Natural killer cell (primary cell): Measurements from ENCODE around the gene DOCK2. TPM values are rescaled to one million over a fixed set of nuclear protein-coding genes. Genes with fewer than 3 reads are reported as not detected.

Source experiments
- ATAC-seq, 3 donors: fragments of 150-1000 bp in 2 of 3; fragments of 200-7000 bp in 1 of 3; cut with Tn5 transposase; 1 replicate in 1 of 3; 2 replicates in 2 of 3; pipeline ENCODE4 v1.10.0; 2021; ENCODE audit warnings: mild to moderate bottlenecking in 2 of 3, moderate library complexity in 2 of 3
- DNase-seq, 2 donors: peaks; one replicate each; pipeline versions ENCODE4 v3.0.0 to v3.0.0-alpha.2; 2013 to 2021; ENCODE audit warnings: mixed read lengths in 1 of 2
- H3K27ac ChIP-seq: one replicate; pipeline ENCODE4 v1.5.1; 2013; ENCODE audit warnings: mild to moderate bottlenecking, low read length
- H3K27me3 ChIP-seq: one replicate; pipeline ENCODE4 v1.6.1; 2013; ENCODE audit warnings: low read length; ENCODE audit not compliant: control insufficient read depth, insufficient read depth
- H3K36me3 ChIP-seq: one replicate; pipeline ENCODE4 v1.6.1; 2013; ENCODE audit warnings: low read length; ENCODE audit not compliant: control insufficient read depth, insufficient read depth
- H3K4me1 ChIP-seq: one replicate; pipeline ENCODE4 v1.6.1; 2013; ENCODE audit warnings: low read length; ENCODE audit not compliant: control insufficient read depth, insufficient read depth
- H3K4me3 ChIP-seq: one replicate; pipeline ENCODE4 v1.5.1; 2013; ENCODE audit warnings: low read length
- H3K9me3 ChIP-seq: one replicate; pipeline ENCODE4 v1.6.1; 2013; ENCODE audit warnings: low read length; ENCODE audit not compliant: control insufficient read depth, insufficient read depth
- H3K27ac Mint-ChIP-seq, 2 donors: one replicate each; pipeline ENCODE4 v1.8.0; 2022; ENCODE audit warnings: mild to moderate bottlenecking in 2 of 2, mixed read lengths in 2 of 2, moderate library complexity in 1 of 2
- H3K27me3 Mint-ChIP-seq, 2 donors: one replicate each; pipeline ENCODE4 v1.8.0; 2022; ENCODE audit warnings: low read depth in 2 of 2, mixed read lengths in 2 of 2
- H3K36me3 Mint-ChIP-seq: one replicate; pipeline ENCODE4 v1.8.0; 2022; ENCODE audit warnings: mixed read lengths
- H3K4me1 Mint-ChIP-seq, 2 donors: one replicate each; pipeline ENCODE4 v1.8.0; 2022; ENCODE audit warnings: mixed read lengths in 2 of 2
- H3K4me3 Mint-ChIP-seq: one replicate; pipeline ENCODE4 v1.8.0; 2022; ENCODE audit warnings: mild to moderate bottlenecking, moderate library complexity, mixed read lengths
- H3K9me3 Mint-ChIP-seq, 2 donors: one replicate each; pipeline ENCODE4 v1.8.0; 2022; ENCODE audit warnings: mixed read lengths in 2 of 2
- WGBS: methylation state at CpG from one replicate; pipeline ENCODE4 v1.1.7; 2013; ENCODE audit warnings: missing lambda C conversion rate; ENCODE audit not compliant: insufficient coverage; 5-methylcytosine and 5-hydroxymethylcytosine counted together
- intact Hi-C: fragments of 100-400 bp; cut with micrococcal nuclease; formaldehyde crosslinking; loops from one replicate; pipeline ENCODE4 v1.14.2; 2022
- total RNA-seq, 4 donors: library from RNA; stranded (reverse); fragments of 120-200 nt in 1 of 4; gene quantifications; one replicate each; pipeline versions ENCODE4 v1.2.3 to v1.2.4, GENCODE V29; 2013 to 2022
- TF ChIP-seq, protein P1 (sequence below): fragments of 200-600 bp; IDR thresholded peaks from one replicate; pipeline ENCODE4 v1.8.0; 2022; ENCODE audit warnings: antibody characterized with exemption

DOCK2 gene
- total RNA-seq, 3 donors from 2014 or later (not counting 1 experiment from before 2014, with no cell fraction given), result 317 to 361 (median 320) TPM

DNA sequence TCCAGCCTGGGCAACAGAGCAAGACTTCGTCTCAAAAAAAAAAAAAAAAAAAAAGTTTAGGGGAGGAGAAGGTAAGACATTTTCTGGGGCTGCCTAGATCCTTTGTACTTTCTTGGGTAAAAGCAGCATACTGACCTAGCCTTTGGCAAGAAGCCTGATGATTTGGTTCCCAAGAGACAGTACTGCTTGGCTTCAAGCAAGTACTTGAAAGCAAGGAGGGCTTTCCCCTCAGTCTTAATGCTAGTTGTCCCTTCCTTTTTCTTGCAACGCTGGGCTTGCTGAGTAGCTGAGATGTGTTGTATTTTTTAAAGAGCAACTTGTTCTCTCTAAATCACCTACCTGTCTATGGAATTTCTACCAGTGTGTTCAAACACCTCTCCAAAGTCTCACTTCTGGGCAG is 267.0 kb downstream of the DOCK2 start:
- intact Hi-C loops, result no loop called here
- Mint-ChIP-seq H3K9me3 (no peaks in the 10 kb centered on the region), H3K27ac (no peak overlapping the region), H3K36me3 (no peaks in the 10 kb centered on the region), H3K27me3 (no peaks in the 10 kb centered on the region), H3K4me1 (peaks cover 57 to 69% of the 10 kb centered on the region in 2 donors), H3K4me3 (no peak overlapping the region)
- H3K9me3 ChIP-seq, result no peaks in the 10 kb centered on the region
- H3K36me3 ChIP-seq, result peaks cover 3% of the 10 kb centered on the region
- no peaks in the 10 kb centered on the region for H3K27me3 ChIP-seq
- H3K4me3 ChIP-seq, result no peak overlapping the region
- no peak for DNase-seq
- 90% methylated on average over 1 of the region's 2 CpGs for whole genome bisulfite sequencing
- peaks cover 4% of the 10 kb centered on the region for H3K4me1 ChIP-seq
- H3K27ac ChIP-seq, result no peak overlapping the region
- TF ChIP-seq, protein P1, sequence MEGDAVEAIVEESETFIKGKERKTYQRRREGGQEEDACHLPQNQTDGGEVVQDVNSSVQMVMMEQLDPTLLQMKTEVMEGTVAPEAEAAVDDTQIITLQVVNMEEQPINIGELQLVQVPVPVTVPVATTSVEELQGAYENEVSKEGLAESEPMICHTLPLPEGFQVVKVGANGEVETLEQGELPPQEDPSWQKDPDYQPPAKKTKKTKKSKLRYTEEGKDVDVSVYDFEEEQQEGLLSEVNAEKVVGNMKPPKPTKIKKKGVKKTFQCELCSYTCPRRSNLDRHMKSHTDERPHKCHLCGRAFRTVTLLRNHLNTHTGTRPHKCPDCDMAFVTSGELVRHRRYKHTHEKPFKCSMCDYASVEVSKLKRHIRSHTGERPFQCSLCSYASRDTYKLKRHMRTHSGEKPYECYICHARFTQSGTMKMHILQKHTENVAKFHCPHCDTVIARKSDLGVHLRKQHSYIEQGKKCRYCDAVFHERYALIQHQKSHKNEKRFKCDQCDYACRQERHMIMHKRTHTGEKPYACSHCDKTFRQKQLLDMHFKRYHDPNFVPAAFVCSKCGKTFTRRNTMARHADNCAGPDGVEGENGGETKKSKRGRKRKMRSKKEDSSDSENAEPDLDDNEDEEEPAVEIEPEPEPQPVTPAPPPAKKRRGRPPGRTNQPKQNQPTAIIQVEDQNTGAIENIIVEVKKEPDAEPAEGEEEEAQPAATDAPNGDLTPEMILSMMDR, result no peak
- ATAC-seq, result no peak

DNA sequence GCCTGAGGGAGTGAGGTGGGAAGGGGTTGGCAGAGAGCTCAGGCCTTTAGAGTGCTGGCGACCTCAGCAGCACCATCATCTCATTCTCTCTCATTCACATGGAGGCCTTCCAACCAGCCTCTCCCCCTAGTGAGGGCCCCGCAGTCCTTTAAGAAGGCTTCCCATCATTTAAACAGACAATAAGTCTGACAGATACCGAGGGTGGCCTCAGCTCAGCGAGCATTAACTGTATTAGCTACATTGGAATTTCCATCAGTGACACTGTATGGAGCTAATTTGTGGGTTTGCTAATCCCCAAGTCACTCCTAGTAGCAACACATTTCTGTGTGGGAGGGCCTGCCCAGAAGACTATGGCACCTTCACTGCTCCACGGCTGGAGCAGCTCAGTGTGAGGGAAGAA is 267.4 kb downstream of the DOCK2 start:
- Histone ChIP-seq H3K27me3 (no peaks in the 10 kb centered on the region), H3K4me1 (peaks cover 4% of the 10 kb centered on the region), H3K36me3 (peaks cover 2% of the 10 kb centered on the region), H3K27ac (no peak overlapping the region), H3K4me3 (no peak overlapping the region), H3K9me3 (no peaks in the 10 kb centered on the region)
- 95% methylated on average over 5 of the region's 5 CpGs for WGBS
- Mint-ChIP-seq H3K4me1 (peaks cover 52 to 65% of the 10 kb centered on the region in 2 donors), H3K4me3 (no peak overlapping the region), H3K36me3 (no peaks in the 10 kb centered on the region), H3K27ac (peak overlapping the region in 1 of 2 donors; percentile 50), H3K9me3 (no peaks in the 10 kb centered on the region), H3K27me3 (no peaks in the 10 kb centered on the region)
- ATAC-seq, result no peak
- intact Hi-C loops, result no loop called here
- DNase-seq, result no peak
- TF ChIP-seq, protein P1, result no peak

DNA sequence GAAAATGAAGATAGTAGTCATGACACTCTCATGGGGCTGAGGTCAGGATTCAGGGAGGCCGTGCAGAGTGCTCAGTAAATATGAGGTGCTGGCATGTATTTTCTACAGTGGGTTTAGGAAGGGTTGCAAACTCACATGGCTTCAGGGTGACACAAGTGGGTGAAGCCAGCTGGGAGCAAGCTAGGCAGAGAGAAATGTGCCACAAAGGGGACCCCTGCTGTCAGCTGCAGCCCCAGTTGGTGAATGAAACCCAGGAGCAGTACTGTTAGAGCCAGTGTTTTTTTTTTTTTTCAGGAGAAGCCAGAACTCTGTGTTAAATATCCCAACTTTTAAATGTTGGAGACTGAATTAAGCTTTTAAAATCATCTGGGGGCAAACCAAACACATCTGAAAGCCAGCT is 267.9 kb downstream of the DOCK2 start:
- TF ChIP-seq, protein P1, result no peak
- Mint-ChIP-seq H3K27me3 (no peaks in the 10 kb centered on the region), H3K4me1 (peaks cover 47 to 65% of the 10 kb centered on the region in 2 donors), H3K4me3 (no peak overlapping the region), H3K36me3 (no peaks in the 10 kb centered on the region), H3K9me3 (no peaks in the 10 kb centered on the region), H3K27ac (peak overlapping the region in 1 of 2 donors; percentile 50)
- intact Hi-C loops, result no loop called here
- Histone ChIP-seq H3K27me3 (no peaks in the 10 kb centered on the region), H3K4me3 (no peak overlapping the region), H3K9me3 (no peaks in the 10 kb centered on the region), H3K27ac (no peak overlapping the region), H3K4me1 (peaks cover 4% of the 10 kb centered on the region), H3K36me3 (no peaks in the 10 kb centered on the region)
- DNase-seq, result no peak
- 79% methylated on average over 1 of the region's 1 CpG for WGBS
- no peak for ATAC-seq
